Urothelium cell line (cell line): Measurements from ENCODE around the gene FKBP2.

Source experiments
- DNase-seq: peaks from one replicate; pipeline ENCODE4 v3.0.0; 2011; ENCODE audit warnings: low spot score, mixed read lengths
- FAIRE-seq: peaks from 2 replicates; lab custom pipeline; 2011; peaks lifted over from hg19 to GRCh38; lab: Jason Lieb, UNC

Gene FKBP2

DNA sequence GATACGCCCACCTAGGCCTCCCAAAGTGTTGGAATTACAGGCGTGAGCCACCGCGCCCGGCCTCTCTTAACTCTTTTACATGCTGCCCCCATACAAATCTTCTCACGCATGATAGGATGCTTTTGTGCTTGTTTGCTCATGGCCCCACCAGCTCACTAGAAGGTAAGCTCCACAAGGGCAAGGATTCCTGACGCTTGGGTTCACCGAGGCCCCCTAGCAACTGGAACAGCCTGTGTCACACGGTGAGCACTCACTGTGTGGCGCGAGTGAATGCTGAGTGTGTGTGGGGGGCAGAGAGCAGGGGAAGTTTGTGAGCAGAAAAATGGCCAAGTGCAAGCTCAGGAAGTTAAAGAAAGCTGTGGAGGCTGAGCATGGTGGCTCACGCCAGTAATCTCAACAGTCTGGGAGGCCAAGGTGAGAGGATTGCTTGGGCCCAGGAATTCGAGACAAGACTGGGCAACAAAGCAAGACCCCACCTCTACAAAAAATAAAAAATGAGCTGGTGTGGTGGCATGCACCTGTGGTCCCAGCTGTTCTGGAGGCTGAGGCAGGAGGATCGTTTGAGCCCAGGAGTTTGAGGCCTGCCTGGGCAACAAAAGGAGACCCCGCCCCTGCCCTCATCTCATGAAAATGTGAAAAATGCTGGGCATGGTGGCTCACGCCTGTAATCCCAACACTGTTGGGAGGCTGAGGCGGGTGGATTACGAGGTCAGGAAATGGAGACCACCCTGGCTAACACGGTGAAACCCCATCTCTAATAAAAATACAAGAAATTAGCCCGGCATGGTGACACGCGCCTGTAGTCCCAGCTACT is 41.3 kb downstream of the FKBP2 start:
- DNase-seq (no peak), FAIRE-seq (no peak)

DNA sequence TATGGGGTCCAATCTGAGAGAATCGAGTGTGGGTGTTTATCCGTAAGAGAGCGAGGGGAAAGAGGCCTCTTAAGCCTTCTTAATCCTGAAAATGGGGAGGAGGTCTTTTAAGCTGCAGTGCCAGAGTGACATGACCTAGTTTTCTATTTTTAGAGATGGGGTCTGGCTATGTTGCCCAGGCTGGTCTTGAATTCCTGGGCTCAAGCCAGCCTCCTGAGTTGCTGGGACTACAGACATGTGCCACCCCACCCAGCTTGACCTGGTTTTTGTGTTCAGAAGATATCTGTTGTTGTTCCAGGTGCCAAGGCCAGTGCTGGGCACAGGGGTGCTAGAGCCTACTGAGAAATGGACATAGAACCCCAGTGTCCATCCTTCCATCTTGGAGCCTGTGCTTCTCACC is 42.2 kb downstream of the FKBP2 start:
- no peak for FAIRE-seq
- DNase-seq = no peak

DNA sequence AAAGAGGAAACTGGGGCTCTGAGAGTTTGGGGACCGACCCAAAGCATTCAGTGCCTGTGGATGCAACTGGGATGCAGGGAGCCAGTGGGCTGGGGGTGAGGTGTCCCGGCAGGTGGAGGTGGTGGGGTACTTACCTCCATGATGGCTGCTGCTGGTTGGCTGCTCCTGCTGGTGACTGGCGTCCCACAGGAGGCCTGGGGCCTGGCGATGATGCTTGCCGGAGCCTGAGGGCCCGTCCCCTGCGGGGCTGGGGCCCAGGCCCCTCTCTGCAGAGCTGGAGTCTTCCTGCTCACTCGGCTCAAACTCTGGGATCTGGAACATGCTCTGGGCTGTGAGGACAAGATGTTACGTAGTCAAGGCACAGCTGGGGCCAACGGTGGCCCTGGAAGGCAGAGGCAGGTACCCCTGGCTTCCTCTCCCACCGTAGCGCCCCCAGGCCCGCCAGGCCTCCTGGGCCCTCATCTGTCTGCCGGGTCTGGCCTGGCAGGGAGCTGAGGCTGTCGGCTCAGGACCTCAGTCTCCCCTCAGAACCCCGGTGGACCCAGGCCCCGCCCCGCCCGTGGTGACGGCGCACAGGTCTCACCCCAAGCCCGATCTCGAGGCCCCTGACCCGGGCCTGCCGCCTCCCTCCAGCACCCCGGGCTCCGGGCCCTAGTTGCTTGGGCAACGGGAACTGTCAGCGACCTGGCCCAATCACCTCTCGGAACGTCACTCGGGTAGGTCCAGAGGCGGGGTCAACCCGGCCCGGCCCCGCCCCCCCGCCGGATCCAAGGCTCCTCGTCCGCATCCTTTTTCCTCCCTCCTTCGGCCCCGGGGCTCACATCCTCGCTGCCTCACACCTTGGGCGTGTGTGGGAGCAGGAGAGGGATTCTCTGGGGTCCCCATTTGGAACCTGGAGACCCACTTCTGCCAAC is 43.4 kb downstream of the FKBP2 start, which contains the start of gene BAD:
Gene BAD, minus strand, starts transcription at position 618 of the 914 bp plus-strand sequence. Its CDS starts 297 bp downstream, at position 321.
- peak; percentile 65 for FAIRE-seq
- peak; percentile 97 for DNase-seq

DNA sequence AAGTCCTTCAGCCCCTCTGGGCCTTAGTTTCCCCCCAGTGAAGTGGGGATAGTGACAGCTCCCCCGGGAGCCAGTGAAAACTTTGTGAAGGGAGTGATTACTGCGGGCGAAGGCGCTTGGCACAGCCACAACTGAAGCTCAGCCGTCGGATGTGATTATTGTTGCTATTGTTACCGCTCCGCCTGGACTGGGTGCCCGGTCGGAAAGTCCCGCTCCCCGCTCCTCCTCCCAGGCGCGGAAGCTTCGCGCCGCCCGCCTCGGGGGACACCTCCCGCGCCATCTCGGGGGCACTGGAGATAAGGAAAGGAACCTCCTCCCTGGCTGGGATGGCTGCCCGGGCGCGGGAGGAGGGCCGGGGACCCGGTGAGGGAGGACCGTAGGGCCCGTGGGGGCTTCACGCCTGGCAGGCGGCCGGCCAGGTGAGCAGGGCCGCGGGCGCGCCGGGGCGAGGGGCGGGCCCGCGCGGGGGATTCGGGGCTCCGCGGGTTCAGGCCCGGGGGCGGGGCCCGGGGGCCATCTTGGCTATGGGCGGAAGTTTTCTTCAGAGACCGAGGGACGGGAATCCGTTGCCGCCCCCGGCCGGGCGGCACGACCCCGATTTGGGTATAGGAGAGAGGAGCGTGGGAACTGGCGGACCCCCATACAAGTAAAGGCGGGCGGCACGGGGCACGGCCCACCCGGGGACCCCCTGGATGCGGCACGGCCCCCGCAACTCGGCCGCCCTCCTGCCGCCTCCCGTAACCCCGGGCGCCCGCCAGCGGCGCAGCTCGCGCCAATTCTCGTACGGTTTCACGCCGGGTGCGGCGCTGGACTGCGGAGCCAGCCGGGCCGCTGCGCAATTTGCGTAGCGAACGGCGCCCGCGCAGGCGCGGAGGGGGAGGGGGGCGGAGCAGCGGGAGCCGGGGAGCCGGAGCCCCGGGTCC is 44.3 kb downstream of the FKBP2 start, which contains the start of gene GPR137:
Gene GPR137, plus strand, starts transcription at position 887 of the 923 bp plus-strand sequence. CDS start 677 bp downstream, outside the sequence.
- DNase-seq (peak; percentile 85), FAIRE-seq (peak; percentile 52)

DNA sequence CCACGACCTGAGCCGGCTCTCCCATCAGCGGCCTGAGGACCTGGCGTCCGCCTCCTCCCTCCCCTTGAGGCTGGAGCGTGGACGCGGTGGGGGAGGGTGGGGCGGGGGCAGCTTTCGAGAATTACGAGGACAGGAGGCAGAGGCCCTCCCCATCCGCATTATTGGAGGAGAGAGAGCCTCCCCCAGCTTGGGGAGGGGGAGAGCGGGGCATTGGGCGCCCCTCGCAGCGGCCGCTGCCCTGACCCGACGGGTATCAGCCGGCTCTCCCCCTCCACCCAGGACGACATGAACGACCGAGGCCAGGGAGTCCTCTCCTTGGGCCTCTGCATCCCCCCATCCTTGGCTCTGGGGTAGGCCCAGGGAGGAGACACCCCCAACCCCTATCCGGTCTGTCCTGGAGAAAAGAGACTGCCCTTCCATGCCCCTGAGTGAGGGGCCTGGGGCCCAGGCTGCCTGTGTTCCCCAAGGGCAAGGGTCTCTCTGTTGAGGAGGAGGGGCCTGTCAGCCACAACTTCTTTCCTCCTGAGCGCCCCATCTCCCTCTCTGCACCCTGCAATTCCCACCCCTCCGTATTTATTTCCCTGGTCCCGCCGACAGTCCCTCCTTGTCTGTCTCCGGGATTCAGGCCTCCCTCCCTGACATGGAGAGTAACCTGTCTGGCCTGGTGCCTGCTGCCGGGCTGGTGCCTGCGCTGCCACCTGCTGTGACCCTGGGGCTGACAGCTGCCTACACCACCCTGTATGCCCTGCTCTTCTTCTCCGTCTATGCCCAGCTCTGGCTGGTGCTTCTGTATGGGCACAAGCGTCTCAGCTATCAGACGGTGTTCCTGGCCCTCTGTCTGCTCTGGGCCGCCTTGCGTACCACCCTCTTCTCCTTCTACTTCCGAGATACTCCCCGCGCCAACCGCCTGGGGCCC is 45.2 kb downstream of the FKBP2 start:
- DNase-seq = no peak
- no peak for FAIRE-seq

DNA sequence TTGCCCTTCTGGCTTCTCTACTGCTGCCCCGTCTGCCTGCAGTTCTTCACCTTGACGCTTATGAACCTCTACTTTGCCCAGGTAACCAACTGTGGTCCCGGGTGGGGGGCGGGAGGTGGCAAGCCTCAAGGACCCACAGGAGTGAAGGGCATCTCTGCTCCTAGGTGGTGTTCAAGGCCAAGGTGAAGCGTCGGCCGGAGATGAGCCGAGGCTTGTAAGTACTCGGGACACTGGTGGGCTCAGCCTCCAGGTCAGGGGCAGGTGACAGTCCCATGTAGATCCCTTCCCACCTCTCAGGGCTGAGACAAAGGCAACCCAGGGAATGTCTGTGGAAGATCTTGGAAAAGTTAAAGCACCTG is 45.9 kb downstream of the FKBP2 start:
- FAIRE-seq = no peak
- no peak for DNase-seq

DNA sequence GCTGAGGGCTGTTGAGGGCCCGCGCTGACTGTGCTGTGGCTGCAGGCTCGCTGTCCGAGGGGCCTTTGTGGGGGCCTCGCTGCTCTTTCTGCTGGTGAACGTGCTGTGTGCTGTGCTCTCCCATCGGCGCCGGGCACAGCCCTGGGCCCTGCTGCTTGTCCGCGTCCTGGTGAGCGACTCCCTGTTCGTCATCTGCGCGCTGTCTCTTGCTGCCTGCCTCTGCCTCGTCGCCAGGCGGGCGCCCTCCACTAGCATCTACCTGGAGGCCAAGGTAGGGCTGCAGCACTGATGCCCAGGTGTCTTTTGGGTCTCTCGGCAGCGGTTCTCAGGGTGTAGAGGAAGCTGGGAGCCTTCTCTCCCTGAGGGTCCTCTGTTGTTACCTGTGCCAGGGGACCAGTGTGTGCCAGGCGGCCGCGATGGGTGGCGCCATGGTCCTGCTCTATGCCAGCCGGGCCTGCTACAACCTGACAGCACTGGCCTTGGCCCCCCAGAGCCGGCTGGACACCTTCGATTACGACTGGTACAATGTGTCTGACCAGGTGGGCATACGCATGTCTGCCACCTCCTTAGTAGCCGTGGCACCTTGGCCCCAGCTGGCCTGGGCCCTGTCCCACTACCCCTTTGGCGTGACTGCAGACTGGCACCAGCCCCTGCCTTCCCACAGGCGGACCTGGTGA is 46.9 kb downstream of the FKBP2 start:
- DNase-seq = no peak
- FAIRE-seq = no peak

DNA sequence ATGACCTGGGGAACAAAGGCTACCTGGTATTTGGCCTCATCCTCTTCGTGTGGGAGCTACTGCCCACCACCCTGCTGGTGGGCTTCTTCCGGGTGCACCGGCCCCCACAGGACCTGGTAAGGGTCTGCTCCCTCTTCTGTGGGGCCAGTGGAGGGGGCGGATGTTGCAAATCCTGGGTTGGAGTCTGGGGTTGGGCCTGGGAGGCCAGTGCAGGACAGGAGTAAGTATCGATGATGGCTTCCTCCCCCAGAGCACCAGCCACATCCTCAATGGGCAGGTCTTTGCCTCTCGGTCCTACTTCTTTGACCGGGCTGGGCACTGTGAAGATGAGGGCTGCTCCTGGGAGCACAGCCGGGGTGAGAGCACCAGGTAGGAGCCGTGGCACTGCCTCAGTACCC is 47.5 kb downstream of the FKBP2 start:
- FAIRE-seq (no peak), DNase-seq (no peak)

DNA sequence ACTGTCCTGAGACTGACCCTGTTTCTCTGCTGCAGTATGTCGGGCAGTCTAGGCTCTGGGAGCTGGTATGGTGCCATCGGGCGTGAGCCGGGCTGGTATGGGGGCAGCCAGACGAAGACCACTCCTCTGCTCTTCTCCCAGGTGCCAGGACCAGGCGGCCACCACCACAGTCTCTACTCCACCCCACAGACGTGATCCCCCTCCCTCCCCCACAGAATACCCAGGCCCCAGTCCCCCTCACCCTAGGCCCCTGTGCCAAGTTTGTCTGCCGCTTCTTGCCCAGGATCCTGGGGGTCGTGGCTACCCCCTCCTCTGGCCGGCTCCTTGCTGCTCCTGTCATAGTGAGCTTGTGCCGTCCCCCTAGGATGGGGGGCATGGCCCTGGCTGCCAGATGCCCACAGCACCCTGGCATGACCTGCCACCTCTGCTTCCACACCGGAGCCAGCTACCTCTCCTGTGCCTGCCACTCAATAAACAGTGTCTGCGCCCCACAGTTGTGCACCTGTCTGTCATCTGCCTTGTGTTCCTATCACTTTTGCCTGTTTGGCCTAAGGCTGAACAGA is 48.2 kb downstream of the FKBP2 start:
- DNase-seq (no peak), FAIRE-seq (no peak)

DNA sequence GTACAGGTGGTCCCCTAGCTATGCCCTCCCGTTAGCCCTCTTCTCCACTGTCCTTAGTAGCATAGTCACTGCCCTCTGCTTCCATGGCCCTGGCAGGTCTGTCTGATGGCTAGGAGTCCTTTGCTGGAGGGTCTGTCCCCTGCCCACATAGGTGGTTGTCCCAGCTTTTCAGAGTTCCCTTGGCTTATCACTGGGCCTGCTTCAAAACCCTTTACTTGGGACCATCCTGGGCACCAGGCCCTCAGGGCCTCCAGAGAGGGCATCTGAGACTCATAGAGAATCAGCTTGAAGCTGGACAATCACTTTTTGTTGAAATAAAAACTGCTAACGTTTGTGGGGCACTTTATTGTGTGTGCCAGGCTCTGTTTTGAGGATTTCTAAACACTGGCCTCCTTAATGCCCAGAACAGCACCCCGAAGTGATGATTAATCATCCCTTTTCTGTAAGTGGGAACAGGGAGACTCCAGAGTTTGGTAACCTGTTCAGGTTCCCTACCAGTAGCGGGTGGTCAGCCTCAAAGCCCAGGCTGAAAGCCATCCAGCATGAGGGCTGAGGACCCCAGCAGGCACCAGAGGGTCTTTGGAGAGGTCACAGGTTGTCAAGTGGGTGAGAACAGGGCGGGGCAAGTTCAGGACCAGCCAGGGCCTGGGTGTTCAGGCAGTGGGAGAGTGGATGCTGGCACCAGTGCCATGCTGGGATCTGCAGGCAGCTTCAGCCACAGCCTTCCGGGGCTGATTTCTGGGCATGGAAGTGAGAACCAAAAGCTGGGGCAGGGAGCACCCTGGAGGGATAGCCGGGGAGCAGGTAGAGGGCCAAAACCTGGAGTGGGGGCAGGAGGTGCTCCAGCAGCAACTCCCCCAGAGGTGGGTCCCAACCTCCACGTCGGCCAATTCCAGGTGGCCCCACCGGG is 49.7 kb downstream of the FKBP2 start:
- FAIRE-seq (no peak), DNase-seq (no peak)

DNA sequence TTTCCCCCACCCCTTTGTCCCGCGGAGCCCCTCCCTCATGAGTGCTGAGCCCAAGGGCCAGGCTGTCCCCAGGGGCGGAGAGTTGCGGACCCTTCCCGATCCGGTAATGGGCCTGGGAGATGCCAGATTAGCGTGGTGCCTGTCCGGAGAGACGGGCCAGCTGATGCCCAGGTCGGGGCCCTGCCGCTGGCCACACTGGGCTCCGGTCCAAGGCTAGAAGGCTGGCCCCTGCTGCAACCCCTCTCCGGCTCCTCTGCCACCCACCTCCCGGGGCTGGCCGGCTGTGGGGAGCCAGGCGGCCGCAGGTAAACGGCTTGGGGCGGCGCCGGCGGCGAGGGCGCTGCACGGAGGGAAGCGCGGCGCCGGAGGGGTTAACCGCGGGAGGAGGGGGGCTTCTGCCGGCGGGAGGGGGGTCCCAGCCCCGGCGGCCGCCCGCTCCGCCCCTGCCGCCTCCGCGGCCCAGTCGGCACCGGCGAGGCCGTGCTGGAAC is 50.4 kb downstream of the FKBP2 start, which contains the start of gene KCNK4:
Gene KCNK4, plus strand, starts transcription at position 41 of the 490 bp plus-strand sequence. CDS start 1,717 bp downstream, outside the sequence.
- FAIRE-seq (no peak), DNase-seq (no peak)

DNA sequence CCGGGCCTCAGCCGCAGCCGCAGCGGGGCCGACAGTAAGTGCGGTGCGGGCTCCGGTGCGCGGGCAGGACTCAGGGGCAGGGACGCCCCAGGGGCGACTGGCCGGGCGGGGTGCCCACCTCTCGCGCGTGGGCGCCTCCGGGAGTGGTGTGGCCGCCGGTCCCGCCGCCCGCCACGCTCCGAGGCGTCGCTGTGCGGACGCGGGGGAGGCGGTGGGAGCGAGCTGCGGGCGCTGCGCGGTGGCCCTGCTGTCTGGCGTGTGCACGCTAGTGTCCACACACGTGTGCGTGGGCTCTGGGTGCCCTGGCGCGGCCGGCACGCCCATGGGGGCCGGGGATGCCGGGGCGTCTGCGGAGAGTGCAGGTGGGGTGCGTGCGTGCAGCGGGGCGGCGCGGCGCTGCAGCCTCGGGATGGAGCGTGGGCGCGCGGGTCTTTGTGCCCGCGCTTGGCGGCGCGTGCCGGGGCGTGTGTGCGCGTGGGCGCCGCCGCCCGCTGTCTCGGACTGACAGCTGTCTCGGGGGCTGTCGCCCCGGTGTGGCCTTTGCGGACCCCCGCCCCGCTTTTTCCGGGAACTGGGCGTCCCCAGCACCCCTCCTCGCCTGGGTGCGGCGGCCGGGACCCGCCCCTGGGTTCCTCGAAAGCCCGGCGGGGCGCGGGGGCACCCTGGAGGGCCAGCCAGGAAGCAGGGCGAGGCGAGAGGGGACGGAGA is 51.0 kb downstream of the FKBP2 start:
- FAIRE-seq (no peak), DNase-seq (no peak)

DNA sequence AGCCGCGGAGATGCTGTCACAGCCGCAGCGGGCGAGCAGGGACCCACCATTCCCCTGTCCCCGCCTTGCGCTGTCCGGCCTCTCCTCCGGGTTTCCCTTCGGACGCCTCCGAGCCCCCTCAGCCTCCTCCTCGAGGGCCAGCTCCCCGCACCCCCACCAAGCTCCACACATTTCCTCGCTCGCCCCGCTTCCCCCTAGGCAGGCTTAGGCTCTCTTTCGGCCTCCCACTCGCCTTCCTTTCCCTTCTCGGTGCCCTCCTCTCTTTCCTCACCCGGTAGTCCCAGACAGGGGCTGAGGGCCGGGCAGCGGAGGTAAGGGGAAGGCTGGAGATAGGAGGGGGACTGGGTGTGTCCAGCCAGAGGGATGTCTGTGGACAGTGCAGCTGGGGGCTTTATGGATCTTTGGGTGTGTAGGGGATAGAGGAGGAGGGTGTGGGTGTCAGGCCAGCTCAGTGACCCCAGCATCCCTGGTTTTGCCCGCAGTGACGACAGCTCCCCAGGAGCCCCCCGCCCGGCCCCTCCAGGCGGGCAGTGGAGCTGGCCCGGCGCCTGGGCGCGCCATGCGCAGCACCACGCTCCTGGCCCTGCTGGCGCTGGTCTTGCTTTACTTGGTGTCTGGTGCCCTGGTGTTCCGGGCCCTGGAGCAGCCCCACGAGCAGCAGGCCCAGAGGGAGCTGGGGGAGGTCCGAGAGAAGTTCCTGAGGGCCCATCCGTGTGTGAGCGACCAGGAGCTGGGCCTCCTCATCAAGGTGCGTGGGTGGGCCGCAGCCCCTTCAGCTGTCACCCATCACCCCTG is 51.8 kb downstream of the FKBP2 start:
- no peak for FAIRE-seq

More for the DNA sequence above, 51.8 kb downstream of the FKBP2 start:
- no peak for DNase-seq
